Right atrium auricular region (tissue), 2 donors: ENCODE data around the gene GTF2F2. TPM values are rescaled to one million over a fixed set of nuclear protein-coding genes. Genes with fewer than 3 reads are reported as not detected.

Experiments
- DNase-seq: peaks from one replicate; pipeline ENCODE4 v3.0.0-alpha.2; 2019; ENCODE audit warnings: low spot score
- H3K27ac ChIP-seq, 2 donors: fragments of 200-600 bp; sonication (generic); 1 replicate in 1 of 2; 2 replicates in 1 of 2; pipeline ENCODE4 v1.5.1; 2016 to 2019
- H3K27me3 ChIP-seq, 2 donors: fragments of 200-600 bp; sonication (generic); one replicate each; pipeline versions ENCODE4 v1.5.1 to v1.6.0; 2017 to 2019
- H3K36me3 ChIP-seq: fragments of 200-600 bp; sonication (generic); one replicate; pipeline ENCODE4 v1.5.1; 2016
- H3K4me1 ChIP-seq, 2 donors: fragments of 200-600 bp; sonication (generic); one replicate each; pipeline versions ENCODE4 v1.5.1 to v1.6.0; 2017 to 2019
- H3K4me3 ChIP-seq, 2 donors: fragments of 200-600 bp; sonication (generic); 1 replicate in 1 of 2; 2 replicates in 1 of 2; pipeline ENCODE4 v1.5.1; 2017 to 2019; ENCODE audit warnings: mild to moderate bottlenecking in 1 of 2, moderate library complexity in 1 of 2
- H3K9me3 ChIP-seq, 2 donors: fragments of 200-600 bp; sonication (generic); one replicate each; pipeline ENCODE4 v1.5.1; 2019
- total RNA-seq, 2 donors: library from RNA; depleted of rRNA; stranded (reverse); fragments of >200 nt; gene quantifications; one replicate each; pipeline ENCODE4 v1.1.0, GENCODE V29; 2016
- TF ChIP-seq, protein P1 (sequence below), 2 donors: fragments of 200-600 bp; sonication (generic); IDR thresholded peaks; one replicate each; pipeline ENCODE4 v1.5.1; 2019; ENCODE audit warnings: antibody characterized with exemption in 2 of 2

Gene GTF2F2
- total RNA-seq, 2 donors from 2014 or later: 9.4 to 23.3 TPM

DNA sequence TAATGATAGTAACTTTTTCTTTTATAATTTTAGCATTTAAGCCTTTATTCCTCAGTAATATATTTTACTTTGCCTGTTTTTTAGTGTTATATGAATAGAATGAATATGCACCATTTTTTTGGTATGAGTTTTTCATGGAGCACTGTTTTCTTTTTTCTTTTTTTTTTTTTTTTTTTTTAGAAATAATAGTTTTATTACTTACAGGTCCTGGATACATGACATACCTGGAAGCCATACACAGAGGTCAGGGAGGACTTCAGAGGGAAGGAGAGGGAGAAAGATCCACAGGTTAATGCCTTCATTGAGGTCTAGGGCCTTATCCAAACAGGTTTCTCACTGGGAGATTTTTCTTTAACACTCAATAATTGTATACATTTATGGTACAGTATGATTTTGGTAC lies 54.2 kb downstream of the GTF2F2 start:
- H3K27ac ChIP-seq: no peak overlapping the region
- H3K36me3 ChIP-seq: no peaks in the 10 kb centered on the region
- TF ChIP-seq, protein P1, sequence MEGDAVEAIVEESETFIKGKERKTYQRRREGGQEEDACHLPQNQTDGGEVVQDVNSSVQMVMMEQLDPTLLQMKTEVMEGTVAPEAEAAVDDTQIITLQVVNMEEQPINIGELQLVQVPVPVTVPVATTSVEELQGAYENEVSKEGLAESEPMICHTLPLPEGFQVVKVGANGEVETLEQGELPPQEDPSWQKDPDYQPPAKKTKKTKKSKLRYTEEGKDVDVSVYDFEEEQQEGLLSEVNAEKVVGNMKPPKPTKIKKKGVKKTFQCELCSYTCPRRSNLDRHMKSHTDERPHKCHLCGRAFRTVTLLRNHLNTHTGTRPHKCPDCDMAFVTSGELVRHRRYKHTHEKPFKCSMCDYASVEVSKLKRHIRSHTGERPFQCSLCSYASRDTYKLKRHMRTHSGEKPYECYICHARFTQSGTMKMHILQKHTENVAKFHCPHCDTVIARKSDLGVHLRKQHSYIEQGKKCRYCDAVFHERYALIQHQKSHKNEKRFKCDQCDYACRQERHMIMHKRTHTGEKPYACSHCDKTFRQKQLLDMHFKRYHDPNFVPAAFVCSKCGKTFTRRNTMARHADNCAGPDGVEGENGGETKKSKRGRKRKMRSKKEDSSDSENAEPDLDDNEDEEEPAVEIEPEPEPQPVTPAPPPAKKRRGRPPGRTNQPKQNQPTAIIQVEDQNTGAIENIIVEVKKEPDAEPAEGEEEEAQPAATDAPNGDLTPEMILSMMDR (IDR thresholded peaks at IDR 0.05): no peak
- H3K4me3 ChIP-seq: no peak overlapping the region
- H3K9me3 ChIP-seq: no peaks in the 10 kb centered on the region
- H3K4me1 ChIP-seq: no peaks in the 10 kb centered on the region
- H3K27me3 ChIP-seq: no peaks in the 10 kb centered on the region
- no peak for DNase-seq

GRCh38 chr13:45178349-45179162 lies 58.2 kb downstream of the GTF2F2 start:
- no peaks in the 10 kb centered on the region for H3K36me3 ChIP-seq
- H3K27me3 ChIP-seq: no peaks in the 10 kb centered on the region
- H3K4me1 ChIP-seq: no peaks in the 10 kb centered on the region
- H3K9me3 ChIP-seq: no peaks in the 10 kb centered on the region
- no peak overlapping the region for H3K4me3 ChIP-seq
- no peak overlapping the region for H3K27ac ChIP-seq
- TF ChIP-seq, protein P1 (IDR thresholded peaks at IDR 0.05): no peak
- DNase-seq: no peak

DNA sequence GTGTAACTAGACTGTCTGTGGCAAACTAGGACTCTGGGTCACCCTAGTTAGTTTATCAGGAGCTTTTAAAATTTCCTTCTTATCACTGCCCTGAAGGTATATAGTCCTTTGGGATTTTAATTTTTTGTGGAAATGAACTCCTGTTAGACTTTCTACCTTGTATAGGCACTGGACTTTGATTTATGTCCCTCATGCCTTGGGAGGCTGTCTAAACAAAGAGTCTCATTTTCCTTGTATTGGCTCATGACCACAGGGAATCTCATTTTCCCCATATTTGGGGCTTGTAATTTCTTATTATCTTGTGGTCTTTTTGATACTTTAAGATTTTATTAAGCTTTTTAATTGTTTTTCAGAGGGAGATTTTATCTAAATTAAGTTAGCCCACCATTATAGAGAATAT lies 59.1 kb downstream of the GTF2F2 start:
- Histone ChIP-seq H3K27me3 (no peaks in the 10 kb centered on the region), H3K4me1 (no peaks in the 10 kb centered on the region), H3K9me3 (no peaks in the 10 kb centered on the region), H3K4me3 (no peak overlapping the region), H3K27ac (no peak overlapping the region), H3K36me3 (no peaks in the 10 kb centered on the region)
- TF ChIP-seq, protein P1 (IDR thresholded peaks at IDR 0.05): no peak
- no peak for DNase-seq

DNA sequence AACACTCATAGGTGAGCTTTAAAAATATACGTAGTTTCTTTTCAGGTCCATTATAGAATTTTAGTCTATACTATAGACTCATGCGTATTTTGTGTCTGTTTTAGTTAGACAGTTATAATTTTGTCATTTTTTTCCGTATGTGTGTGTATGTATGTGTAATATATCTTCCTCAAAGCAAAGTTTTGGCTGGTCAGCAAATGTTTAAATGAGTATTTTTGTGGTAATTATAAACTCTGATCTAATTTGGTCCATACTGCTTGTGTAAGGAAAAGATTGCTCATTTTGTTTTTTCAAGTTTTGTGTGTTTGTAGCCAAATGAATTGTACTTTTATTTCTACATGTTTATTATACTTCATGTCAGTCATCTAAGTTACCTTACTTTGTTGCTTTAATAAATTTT lies 60.0 kb downstream of the GTF2F2 start:
- Histone ChIP-seq H3K4me1 (no peaks in the 10 kb centered on the region), H3K36me3 (no peaks in the 10 kb centered on the region), H3K27me3 (no peaks in the 10 kb centered on the region), H3K27ac (no peak overlapping the region), H3K9me3 (no peaks in the 10 kb centered on the region), H3K4me3 (no peak overlapping the region)
- TF ChIP-seq, protein P1 (IDR thresholded peaks at IDR 0.05): no peak
- no peak for DNase-seq

DNA sequence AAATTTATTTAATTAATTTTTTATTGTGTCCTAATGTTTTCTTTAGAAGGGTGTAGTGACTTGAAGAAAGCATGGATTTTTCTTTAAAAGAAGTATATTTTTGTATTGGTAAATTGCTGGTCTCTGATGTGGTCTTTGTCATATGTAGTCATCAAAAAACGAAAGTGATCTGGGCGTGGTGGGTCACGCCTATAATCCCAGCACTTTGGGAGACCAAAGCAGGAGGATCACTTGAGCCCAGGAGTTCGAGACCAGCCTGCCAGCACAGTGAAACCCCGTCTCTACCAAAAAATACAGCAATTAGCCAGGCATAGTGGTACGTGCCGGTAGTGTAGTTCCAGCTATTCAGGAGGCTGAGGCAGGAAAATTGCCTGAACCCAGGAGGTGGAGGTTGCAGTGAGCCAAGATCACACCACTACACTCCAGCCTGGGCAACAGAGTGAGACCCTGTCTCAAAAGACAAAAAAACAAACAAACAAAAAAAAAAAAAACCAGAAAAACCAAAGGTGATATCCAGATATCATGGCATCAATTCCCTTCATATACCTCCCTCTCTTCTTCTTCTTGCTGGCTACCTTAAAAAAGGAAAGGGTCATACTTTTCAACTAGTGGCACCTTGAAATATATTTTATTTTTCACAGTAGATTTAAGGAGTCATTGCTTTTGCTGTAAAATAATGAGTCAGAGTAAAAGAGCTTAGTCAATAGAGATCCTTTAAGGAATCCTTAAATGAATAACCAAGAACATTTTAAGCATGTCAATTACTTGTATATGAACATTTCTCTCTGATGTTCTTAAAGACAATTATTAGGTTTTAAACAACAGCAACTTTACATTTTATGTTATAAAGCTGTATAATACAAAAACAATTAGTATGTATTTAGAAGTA lies 60.6 kb downstream of the GTF2F2 start:
- H3K9me3 ChIP-seq: no peaks in the 10 kb centered on the region
- H3K27me3 ChIP-seq: no peaks in the 10 kb centered on the region
- no peak for DNase-seq
- TF ChIP-seq, protein P1 (IDR thresholded peaks at IDR 0.05): no peak
- no peak overlapping the region for H3K27ac ChIP-seq
- no peaks in the 10 kb centered on the region for H3K36me3 ChIP-seq
- no peak overlapping the region for H3K4me3 ChIP-seq
- no peaks in the 10 kb centered on the region for H3K4me1 ChIP-seq
